ENCODE results near the gene VPS13C. TPM values are rescaled to one million over a fixed set of nuclear protein-coding genes. Genes with fewer than 3 reads are reported as not detected.

The VPS13C gene
- total and polyA plus RNA-seq, 2 experiments from 2014 or later, result 8.7 to 21.7 TPM

DNA sequence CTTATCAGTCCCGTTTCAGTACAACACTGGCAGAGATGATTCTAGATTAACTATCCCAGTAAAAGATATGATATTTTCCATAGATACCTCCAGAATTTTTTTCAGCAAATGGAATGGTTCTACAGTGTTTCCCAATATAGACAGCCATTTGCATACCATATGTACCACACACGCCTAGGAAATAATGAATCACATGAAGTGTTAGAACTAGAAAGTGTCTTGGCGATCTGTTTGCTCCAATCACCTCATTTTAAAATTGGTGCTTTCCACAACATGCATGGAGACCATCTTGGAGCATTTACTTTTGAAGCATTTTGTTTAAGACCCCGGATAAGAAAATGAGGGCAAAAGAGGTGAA is 8.5 kb upstream of the VPS13C start:
- no peaks in the 10 kb centered on the region for H4K20me1 ChIP-seq (ENCODE audit: insufficient read depth)
- peak overlapping the region; percentile 61 for H3K4me3 ChIP-seq
- no peaks in the 10 kb centered on the region for H3K79me2 ChIP-seq (ENCODE audit: insufficient read depth)
- in situ Hi-C loops (cut with MboI), result no loop called here
- no peaks in the 10 kb centered on the region for H3K9me3 ChIP-seq (ENCODE audit: low read depth)
- H3K4me2 ChIP-seq (ENCODE audit: unreplicated experiment), result peak overlapping the region; percentile 60
- TF ChIP-seq EZH2phosphoT487 (IDR thresholded peaks at IDR 0.05; ENCODE audit: insufficient read depth, low read depth), result no peak
- TF ChIP-seq EZH2 (IDR thresholded peaks at IDR 0.05; ENCODE audit: insufficient read depth, poor library complexity, severe bottlenecking), result no peak
- H3K36me3 ChIP-seq (ENCODE audit: low read depth), result no peaks in the 10 kb centered on the region
- H3K9me2 ChIP-seq (ENCODE audit: insufficient read depth), result no peaks in the 10 kb centered on the region
- 0 out of 2 replicates have a peak, but pooled peaks cover 11% of the 10 kb centered on the region for H3K27me3 ChIP-seq (replicated peaks; ENCODE audit: insufficient read depth)
- H3F3A ChIP-seq (ENCODE audit: insufficient read depth), result peaks cover 10% of the 10 kb centered on the region; the same call in 1 of the 2 replicates
- DNase-seq, result peak; percentile 76
- H3K4me1 ChIP-seq (ENCODE audit: insufficient read depth), result 0 out of 2 replicates have a peak, but pooled peaks cover 9% of the 10 kb centered on the region
- H2AFZ ChIP-seq, result peak overlapping the region; percentile 74
- no peak overlapping the region for H3K27ac ChIP-seq
- 10 to 17% methylated on average over 4 of the region's 4 CpGs for WGBS, 2 experiments (ENCODE audit: low coverage in 1 of 2, low lambda C conversion rate in 2 of 2, missing lambda C conversion rate in 2 of 2)
- H3K9ac ChIP-seq, result peak overlapping the region; percentile 29; the same call in 1 of the 2 replicates

- Histone ChIP-seq H3K4me2 (ENCODE audit: unreplicated experiment) (peak overlapping the region; percentile 60), H3K79me2 (ENCODE audit: insufficient read depth) (no peaks in the 10 kb centered on the region), H3K9me3 (ENCODE audit: low read depth) (no peaks in the 10 kb centered on the region), H2AFZ (peak overlapping the region; percentile 74), H3F3A (ENCODE audit: insufficient read depth) (peaks cover 10% of the 10 kb centered on the region; the same call in 1 of the 2 replicates), H3K27ac (no peak overlapping the region), H3K9me2 (ENCODE audit: insufficient read depth) (no peaks in the 10 kb centered on the region), H3K9ac (peak overlapping the region; percentile 29; the same call in 1 of the 2 replicates), H4K20me1 (ENCODE audit: insufficient read depth) (no peaks in the 10 kb centered on the region), H3K4me1 (ENCODE audit: insufficient read depth) (0 out of 2 replicates have a peak, but pooled peaks cover 9% of the 10 kb centered on the region), H3K27me3 (replicated peaks; ENCODE audit: insufficient read depth) (0 out of 2 replicates have a peak, but pooled peaks cover 11% of the 10 kb centered on the region), H3K4me3 (peak overlapping the region; percentile 61), H3K36me3 (ENCODE audit: low read depth) (no peaks in the 10 kb centered on the region)
- in situ Hi-C loops (cut with MboI), result no loop called here
- DNase-seq, result peak; percentile 67
- 2% methylated on average over 39 to 58 of the region's 103 CpGs for WGBS, 2 experiments (ENCODE audit: low coverage in 1 of 2, low lambda C conversion rate in 2 of 2, missing lambda C conversion rate in 2 of 2)
- peak; percentile 46 for TF ChIP-seq EZH2 (IDR thresholded peaks at IDR 0.05; ENCODE audit: insufficient read depth, poor library complexity, severe bottlenecking)
- no peak for TF ChIP-seq EZH2phosphoT487 (IDR thresholded peaks at IDR 0.05; ENCODE audit: insufficient read depth, low read depth)
Observed at GRCh38 chr15:62068071-62068809, 8.0 kb upstream of the VPS13C start.

GRCh38 chr15:62067448-62068044 is 7.3 kb upstream of the VPS13C start:
- H3K4me3 ChIP-seq, result peak overlapping the region; percentile 52
- H3K27ac ChIP-seq, result no peak overlapping the region
- peak overlapping the region; percentile 62 for H2AFZ ChIP-seq
- TF ChIP-seq EZH2 (IDR thresholded peaks at IDR 0.05; ENCODE audit: insufficient read depth, poor library complexity, severe bottlenecking) (peak; percentile 66), EZH2phosphoT487 (IDR thresholded peaks at IDR 0.05; ENCODE audit: insufficient read depth, low read depth) (no peak)
- H3K4me1 ChIP-seq (ENCODE audit: insufficient read depth), result 0 out of 2 replicates have a peak, but pooled peaks cover 9% of the 10 kb centered on the region
- 0 out of 2 replicates have a peak, but pooled peaks cover 11% of the 10 kb centered on the region for H3K27me3 ChIP-seq (replicated peaks; ENCODE audit: insufficient read depth)
- no peaks in the 10 kb centered on the region for H3K9me3 ChIP-seq (ENCODE audit: low read depth)
- H3F3A ChIP-seq (ENCODE audit: insufficient read depth), result peaks cover 10% of the 10 kb centered on the region; the same call in 1 of the 2 replicates
- H4K20me1 ChIP-seq (ENCODE audit: insufficient read depth), result no peaks in the 10 kb centered on the region
- no peaks in the 10 kb centered on the region for H3K36me3 ChIP-seq (ENCODE audit: low read depth)
- no peak overlapping the region for H3K9ac ChIP-seq
- no peaks in the 10 kb centered on the region for H3K79me2 ChIP-seq (ENCODE audit: insufficient read depth)
- peak overlapping the region; percentile 51 for H3K4me2 ChIP-seq (ENCODE audit: unreplicated experiment)
- peak; percentile 49 for DNase-seq
- WGBS, 2 experiments (ENCODE audit: low coverage in 1 of 2, low lambda C conversion rate in 2 of 2, missing lambda C conversion rate in 2 of 2), result 4% methylated on average over 40 to 58 of the region's 62 CpGs
- H3K9me2 ChIP-seq (ENCODE audit: insufficient read depth), result no peaks in the 10 kb centered on the region
- in situ Hi-C loops (cut with MboI), result no loop called here

GRCh38 chr15:62066663-62067447 is 6.6 kb upstream of the VPS13C start, which contains the start of gene C2CD4A:
Gene C2CD4A, plus strand, starts transcription at chr15:62066977. Its CDS starts 637 bp downstream, at chr15:62067614.
- H3K4me2 ChIP-seq (ENCODE audit: unreplicated experiment), result peak within 1 kb of the TSS; percentile 51
- H3K27me3 ChIP-seq (replicated peaks; ENCODE audit: insufficient read depth), result 0 out of 2 replicates have a peak, but pooled peaks cover 11% of the 10 kb centered on the region
- peak; percentile 56 for DNase-seq
- H2AFZ ChIP-seq, result peak within 1 kb of the TSS; percentile 62
- H3K9ac ChIP-seq, result no peak within 1 kb of the TSS
- H3K36me3 ChIP-seq (ENCODE audit: low read depth), result no peaks in the 10 kb centered on the region
- no peaks in the 10 kb centered on the region for H3K79me2 ChIP-seq (ENCODE audit: insufficient read depth)
- 23 to 27% methylated on average over 33 of the region's 33 CpGs for WGBS, 2 experiments (ENCODE audit: low coverage in 1 of 2, low lambda C conversion rate in 2 of 2, missing lambda C conversion rate in 2 of 2)
- H3K9me3 ChIP-seq (ENCODE audit: low read depth), result no peaks in the 10 kb centered on the region
- no peaks in the 10 kb centered on the region for H4K20me1 ChIP-seq (ENCODE audit: insufficient read depth)
- in situ Hi-C loops (cut with MboI), result no loop called here
- H3K4me3 ChIP-seq, result peak within 1 kb of the TSS; percentile 52
- no peak within 1 kb of the TSS for H3K27ac ChIP-seq
- H3F3A ChIP-seq (ENCODE audit: insufficient read depth), result peaks cover 10% of the 10 kb centered on the region; the same call in 1 of the 2 replicates
- TF ChIP-seq EZH2 (IDR thresholded peaks at IDR 0.05; ENCODE audit: insufficient read depth, poor library complexity, severe bottlenecking), result no peak
- TF ChIP-seq EZH2phosphoT487 (IDR thresholded peaks at IDR 0.05; ENCODE audit: insufficient read depth, low read depth), result no peak
- 0 out of 2 replicates have a peak, but pooled peaks cover 9% of the 10 kb centered on the region for H3K4me1 ChIP-seq (ENCODE audit: insufficient read depth)
- no peaks in the 10 kb centered on the region for H3K9me2 ChIP-seq (ENCODE audit: insufficient read depth)
